NAMALWA (cell line): Measurements from ENCODE around the gene TANC2.
"Not testable (repeated sequence)": the region's sequence is repeated elsewhere in the genome, so short reads cannot be mapped to it uniquely, and the experiment has no call there.

Experiments
- DNase-seq: peaks from one replicate; pipeline ENCODE4 v3.0.0-alpha.2; 2015; ENCODE audit warnings: low spot score

TANC2 gene

GRCh38 chr17:62964506-62964905 lies 1.5 kb upstream of the TANC2 start:
- DNase-seq: no peak

GRCh38 chr17:62965174-62965685 lies 805 bp upstream of the TANC2 start:
- no peak for DNase-seq

GRCh38 chr17:62966426-62967204 lies 580 bp downstream of the TANC2 start:
- DNase-seq: peak; percentile 56

GRCh38 chr17:62967205-62967529 lies 1.1 kb downstream of the TANC2 start:
- no peak for DNase-seq

GRCh38 chr17:62968445-62968923 lies 2.4 kb downstream of the TANC2 start:
- DNase-seq: peak; percentile 93

GRCh38 chr17:62970610-62971009 lies 4.6 kb downstream of the TANC2 start:
- DNase-seq: no peak

- DNase-seq: no peak
Observed at GRCh38 chr17:62971853-62972252, 5.8 kb downstream of the TANC2 start.

- DNase-seq: no peak
Observed at GRCh38 chr17:62974788-62975187, 8.8 kb downstream of the TANC2 start.

GRCh38 chr17:62975206-62975605 lies 9.2 kb downstream of the TANC2 start:
- DNase-seq: no peak

GRCh38 chr17:62976643-62977231 lies 10.7 kb downstream of the TANC2 start:
- not testable (repeated sequence) for DNase-seq

GRCh38 chr17:62980842-62981241 lies 14.8 kb downstream of the TANC2 start:
- no peak for DNase-seq

- DNase-seq: no peak
Observed at GRCh38 chr17:62981933-62982332, 15.9 kb downstream of the TANC2 start.

- DNase-seq: no peak
Observed at GRCh38 chr17:62984801-62985200, 18.8 kb downstream of the TANC2 start.

- DNase-seq: no peak
Observed at GRCh38 chr17:62986549-62986948, 20.5 kb downstream of the TANC2 start.

- DNase-seq: peak; percentile 13
Observed at GRCh38 chr17:62987136-62987535, 21.1 kb downstream of the TANC2 start.

- DNase-seq: no peak
Observed at GRCh38 chr17:62989501-62989900, 23.5 kb downstream of the TANC2 start.

GRCh38 chr17:62994931-62995330 lies 28.9 kb downstream of the TANC2 start:
- no peak for DNase-seq

GRCh38 chr17:62995377-62995885 lies 29.4 kb downstream of the TANC2 start:
- DNase-seq: peak; percentile 60

GRCh38 chr17:62996221-62996620 lies 30.2 kb downstream of the TANC2 start:
- no peak for DNase-seq

- no peak for DNase-seq
Observed at GRCh38 chr17:62998166-62998565, 32.1 kb downstream of the TANC2 start.

- no peak for DNase-seq
Observed at GRCh38 chr17:62998665-62999393, 32.8 kb downstream of the TANC2 start.

- no peak for DNase-seq
Observed at GRCh38 chr17:62999736-63000135, 33.7 kb downstream of the TANC2 start.
